ENCODE results near the gene PYGB.

DNA sequence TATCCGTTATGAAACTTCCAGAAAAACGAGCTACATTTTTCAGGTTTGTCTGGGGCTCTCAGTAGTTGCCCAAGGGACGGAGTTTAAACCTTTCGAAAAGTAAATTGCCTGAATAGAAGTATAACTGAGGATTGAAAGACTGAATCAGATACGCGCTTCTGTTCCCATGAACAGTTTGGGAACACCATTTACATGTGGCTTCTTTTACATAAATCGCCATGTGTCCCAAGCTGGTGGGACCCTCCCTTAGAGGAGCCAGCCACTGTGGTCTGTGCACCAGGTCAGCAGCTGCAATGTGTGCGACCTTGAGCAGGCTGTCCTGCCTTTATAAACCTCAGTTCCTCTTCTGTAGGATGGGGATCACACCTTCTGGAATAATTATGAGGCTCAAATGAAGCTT lies 41.3 kb upstream of the PYGB start:
- TF ChIP-seq, protein P1, sequence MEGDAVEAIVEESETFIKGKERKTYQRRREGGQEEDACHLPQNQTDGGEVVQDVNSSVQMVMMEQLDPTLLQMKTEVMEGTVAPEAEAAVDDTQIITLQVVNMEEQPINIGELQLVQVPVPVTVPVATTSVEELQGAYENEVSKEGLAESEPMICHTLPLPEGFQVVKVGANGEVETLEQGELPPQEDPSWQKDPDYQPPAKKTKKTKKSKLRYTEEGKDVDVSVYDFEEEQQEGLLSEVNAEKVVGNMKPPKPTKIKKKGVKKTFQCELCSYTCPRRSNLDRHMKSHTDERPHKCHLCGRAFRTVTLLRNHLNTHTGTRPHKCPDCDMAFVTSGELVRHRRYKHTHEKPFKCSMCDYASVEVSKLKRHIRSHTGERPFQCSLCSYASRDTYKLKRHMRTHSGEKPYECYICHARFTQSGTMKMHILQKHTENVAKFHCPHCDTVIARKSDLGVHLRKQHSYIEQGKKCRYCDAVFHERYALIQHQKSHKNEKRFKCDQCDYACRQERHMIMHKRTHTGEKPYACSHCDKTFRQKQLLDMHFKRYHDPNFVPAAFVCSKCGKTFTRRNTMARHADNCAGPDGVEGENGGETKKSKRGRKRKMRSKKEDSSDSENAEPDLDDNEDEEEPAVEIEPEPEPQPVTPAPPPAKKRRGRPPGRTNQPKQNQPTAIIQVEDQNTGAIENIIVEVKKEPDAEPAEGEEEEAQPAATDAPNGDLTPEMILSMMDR (IDR thresholded peaks at IDR 0.05; ENCODE audit: low read depth, low read length): no peak
- TF ChIP-seq MAX (IDR thresholded peaks at IDR 0.05; ENCODE audit: low read depth, low read length): no peak
- no peak for TF ChIP-seq MYC (IDR thresholded peaks at IDR 0.05; ENCODE audit: low read depth, low read length)
